IPS-11a (cell line): ENCODE results near the gene ACOX1.
"Not testable (repeated sequence)": the region's sequence is repeated elsewhere in the genome, so short reads cannot be mapped to it uniquely, and the experiment has no call there.

Experiments used
- H3K4me3 ChIP-seq: one replicate; pipeline ENCODE4 v1.5.1; 2013; ENCODE audit warnings: low read depth, low read length, control low read depth

ACOX1 gene

DNA sequence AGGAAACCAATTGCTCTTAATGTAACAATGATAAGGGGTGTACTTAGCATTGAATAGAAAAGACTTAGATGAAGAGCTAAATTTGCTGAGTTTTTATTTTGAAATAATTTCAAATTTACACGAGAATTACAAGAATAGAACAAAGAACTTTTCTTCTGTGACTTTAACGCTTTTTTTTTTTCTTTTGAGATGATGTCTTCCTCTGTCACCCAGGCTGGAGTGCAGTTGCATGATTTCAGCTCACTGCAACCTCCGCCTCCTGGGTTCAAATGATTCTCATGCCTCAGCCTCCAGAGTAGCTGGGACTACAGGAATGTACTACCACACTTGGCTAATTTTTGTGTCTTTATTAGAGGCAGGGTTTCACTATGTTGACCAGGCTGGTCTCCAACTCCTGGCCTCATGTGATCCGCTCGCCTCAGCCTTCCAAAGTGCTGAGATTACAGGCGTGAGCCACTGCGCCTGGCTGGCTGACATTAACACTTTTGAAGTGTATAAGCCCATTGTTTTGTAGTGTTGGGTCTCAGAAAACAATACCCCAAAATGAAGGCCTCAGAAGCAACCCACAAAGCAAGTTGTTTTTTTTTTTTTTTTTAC, 2.2 kb upstream of the ACOX1 start:
- no peak overlapping the region for H3K4me3 ChIP-seq

DNA sequence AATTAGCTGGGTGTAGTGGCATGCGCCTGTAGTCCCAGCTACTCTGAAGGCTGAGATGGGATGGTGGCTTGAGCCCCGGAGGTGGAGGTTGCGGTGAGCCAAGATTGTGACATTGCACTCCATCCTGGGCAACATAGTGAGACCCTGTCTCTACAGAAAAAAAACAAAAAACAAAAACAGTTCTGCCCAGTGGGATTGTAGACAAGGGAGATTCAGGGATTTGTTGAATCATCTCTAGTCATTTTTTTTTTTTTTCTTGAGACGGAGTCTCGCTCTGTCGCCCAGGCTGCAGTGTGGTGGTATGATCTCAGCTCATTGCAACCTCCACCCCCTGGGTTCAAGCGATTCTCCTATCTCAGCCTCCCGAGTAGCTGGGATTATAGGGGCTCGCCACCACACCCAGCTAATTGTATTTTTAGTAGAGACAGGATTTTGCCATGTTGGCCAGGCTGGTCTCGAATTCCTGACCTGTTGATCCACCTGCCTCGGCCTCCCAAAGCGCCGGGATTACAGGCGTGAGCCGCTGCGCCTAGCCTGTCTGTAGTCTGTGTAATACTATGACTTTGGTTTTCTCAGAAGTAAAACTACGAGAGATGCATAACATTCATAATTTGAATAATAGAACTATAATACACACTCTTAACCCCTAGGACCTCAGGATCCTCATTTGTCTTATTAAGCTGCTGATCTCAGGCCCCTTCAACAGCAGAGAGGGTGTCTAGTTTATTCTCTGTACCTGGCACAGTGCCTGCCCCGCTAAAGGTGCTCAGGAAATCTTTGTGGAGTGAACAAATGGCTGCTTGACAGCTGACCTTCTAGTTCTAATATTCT, 1.4 kb upstream of the ACOX1 start:
- H3K4me3 ChIP-seq: peak overlapping the region; percentile 77

- H3K4me3 ChIP-seq: peak overlapping the region; percentile 77
Measured at GRCh38 chr17:75979705-75980187, 780 bp upstream of the ACOX1 start.

GRCh38 chr17:75976175-75976848, 2.7 kb downstream of the ACOX1 start:
- no peak overlapping the region for H3K4me3 ChIP-seq

DNA sequence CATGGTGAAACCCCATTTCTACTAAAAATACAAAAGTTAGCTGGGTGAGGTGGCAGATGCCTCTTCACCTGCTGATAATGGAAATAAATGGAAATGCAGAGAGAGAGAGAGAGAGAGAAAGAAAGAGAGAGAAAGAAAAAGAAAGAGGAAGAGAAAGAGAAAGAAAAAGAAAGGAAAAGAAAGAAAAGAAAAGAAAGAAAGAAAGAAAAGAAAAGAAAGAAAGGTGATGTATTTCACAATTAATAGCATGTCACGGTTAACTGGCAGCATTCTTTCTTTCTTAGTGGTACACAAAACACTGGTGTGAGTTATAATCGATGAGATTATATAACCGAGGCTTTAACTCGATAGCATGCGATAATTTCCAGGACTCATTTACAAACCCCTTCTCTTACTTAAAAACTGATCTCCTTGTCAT, 3.2 kb downstream of the ACOX1 start:
- H3K4me3 ChIP-seq: no peak overlapping the region

- not testable (repeated sequence) for H3K4me3 ChIP-seq
Measured at GRCh38 chr17:75975187-75975586, 3.8 kb downstream of the ACOX1 start.

DNA sequence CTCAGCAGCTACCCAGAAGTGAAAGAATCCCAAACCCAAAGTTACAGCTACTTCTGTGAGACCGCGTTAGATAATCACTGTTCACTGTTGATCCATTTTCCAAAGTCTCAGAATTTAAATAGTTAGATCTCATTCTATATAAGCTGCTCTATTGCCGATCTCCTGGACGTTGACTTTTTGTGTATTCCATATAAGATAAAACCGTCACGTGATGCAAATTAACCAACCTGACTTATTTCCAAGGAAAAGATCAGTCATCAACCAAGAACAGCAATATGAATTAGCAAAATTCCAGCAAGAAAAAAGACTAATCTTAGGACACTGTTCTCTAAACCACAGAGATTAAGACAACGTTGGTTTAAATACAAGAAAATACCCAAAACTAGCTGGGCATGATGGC, 8.3 kb downstream of the ACOX1 start:
- no peak overlapping the region for H3K4me3 ChIP-seq

DNA sequence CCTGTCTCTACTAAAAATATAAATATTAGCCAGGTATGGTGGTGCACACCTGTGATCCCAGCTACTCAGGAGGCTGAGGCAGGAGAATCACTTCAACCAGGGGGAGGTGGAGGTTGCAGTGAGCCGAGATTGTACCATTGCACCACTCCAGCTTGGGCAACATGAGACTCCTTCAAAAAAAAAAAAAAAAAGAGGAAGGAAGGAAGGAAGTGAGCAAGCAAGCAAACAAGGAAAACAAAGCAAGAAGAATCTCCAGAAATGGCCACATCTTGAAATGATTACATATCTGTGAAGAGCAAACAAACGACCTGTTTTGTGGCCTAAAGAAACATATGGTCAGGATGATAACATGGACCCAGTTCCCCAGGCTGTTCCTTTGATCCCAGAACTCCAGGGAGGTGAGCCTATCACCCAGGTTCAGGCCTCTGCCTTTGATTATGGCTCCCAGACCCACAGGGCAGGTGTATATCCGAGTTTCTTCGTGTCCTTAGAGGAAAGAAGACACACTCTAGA, 8.9 kb downstream of the ACOX1 start:
- no peak overlapping the region for H3K4me3 ChIP-seq

- not testable (repeated sequence) for H3K4me3 ChIP-seq
Measured at GRCh38 chr17:75969044-75969443, 9.9 kb downstream of the ACOX1 start.

- H3K4me3 ChIP-seq: no peak overlapping the region
Measured at GRCh38 chr17:75965468-75965867, 13.5 kb downstream of the ACOX1 start.

DNA sequence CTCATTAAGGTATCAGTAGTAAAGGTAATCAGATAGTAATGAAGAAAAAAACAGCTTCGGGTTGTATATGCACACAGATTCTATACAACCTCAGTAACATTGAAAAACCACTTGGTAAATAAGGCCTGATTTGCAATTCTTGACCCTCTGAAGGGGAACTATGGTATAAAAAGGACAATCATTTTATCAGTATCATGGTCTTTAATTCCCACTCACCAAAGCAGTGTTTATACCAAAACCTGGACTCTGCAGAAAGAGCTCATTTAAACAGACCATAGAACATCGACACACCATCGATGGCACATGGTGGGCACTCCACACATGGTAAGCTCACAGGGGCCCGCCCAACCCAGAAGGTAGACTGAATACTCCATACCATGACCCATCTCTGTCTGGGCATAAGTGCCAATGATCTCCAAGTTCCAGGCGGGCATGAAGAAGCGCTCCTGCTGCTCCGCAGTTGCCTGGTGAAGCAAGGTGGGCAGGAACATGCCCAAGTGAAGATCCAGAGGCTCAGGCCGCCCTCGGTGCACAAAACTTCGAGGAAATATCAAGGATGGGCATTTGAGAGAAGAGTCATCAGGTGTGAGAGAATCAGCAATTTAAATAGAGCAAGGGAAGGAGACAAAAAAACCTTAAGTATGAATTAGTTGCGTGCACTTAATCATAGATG, 19.0 kb downstream of the ACOX1 start:
- H3K4me3 ChIP-seq: no peak overlapping the region

DNA sequence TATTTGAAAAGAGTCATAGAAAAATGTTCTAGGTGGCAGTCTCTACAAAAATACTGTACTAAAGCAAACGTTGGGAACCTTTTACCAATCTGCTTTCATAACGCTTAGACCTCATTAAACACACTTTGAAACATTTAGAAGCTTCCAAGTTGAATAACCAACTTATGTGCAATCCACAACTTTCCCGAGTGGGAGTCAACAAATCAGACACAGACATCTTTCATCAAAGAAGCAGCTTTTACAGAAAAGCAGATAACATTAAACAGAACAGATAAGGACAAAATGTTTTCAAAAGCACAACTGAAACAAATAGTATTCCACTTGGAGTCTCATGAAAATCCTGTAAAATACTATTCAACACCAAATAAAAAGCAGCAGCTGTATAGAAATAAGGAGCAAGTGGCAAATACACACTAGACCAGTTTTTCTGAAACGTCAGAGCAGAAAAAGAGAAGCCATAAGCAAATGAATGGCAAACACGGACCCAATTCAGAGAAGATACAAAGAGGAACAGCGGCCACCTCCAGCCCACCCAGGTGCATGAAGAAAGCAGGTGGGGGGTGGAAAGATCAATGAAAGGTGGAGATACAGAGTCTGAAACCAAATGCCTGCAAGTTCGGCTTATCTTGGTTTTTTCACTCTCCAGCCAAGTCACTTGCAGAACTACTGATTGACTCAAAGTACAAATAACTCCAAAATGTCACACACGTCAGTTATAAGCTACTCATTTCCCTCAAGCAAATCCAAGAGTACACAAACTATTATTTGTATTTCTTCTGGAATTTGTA, 19.7 kb downstream of the ACOX1 start:
- H3K4me3 ChIP-seq: no peak overlapping the region

DNA sequence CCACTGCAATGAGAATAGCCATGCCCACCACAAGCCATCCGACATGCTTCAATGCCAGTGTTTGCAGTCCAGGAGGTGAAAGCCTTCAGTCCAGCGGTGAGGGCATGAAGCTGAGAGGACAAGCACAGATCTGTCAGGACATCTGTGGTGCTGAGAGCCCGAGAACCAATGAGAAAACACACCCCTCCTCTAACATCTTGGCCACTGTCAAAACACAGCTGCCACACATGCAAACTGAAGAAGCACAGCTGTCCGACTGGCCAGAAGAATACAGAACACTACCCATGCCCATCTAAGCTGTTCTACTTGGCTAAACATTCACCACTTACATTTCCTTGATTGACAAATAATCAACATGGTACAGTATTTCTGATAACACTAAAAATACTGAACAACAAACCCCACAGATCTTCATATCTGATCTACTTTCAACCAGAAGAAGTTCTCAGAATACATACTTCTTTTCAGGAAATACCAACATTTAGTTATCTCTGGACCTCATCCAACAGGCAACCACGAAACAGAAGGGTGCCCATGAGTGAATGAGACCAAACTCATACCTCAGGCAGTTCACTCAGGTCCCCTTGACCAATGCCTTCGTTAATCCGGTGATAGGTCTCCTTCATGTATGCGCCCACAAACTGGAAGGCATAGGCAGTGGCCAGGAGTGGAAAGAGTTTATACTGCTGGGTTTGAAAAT, 28.0 kb downstream of the ACOX1 start:
- H3K4me3 ChIP-seq: no peak overlapping the region

GRCh38 chr17:75950421-75950820, 28.5 kb downstream of the ACOX1 start:
- H3K4me3 ChIP-seq: no peak overlapping the region

DNA sequence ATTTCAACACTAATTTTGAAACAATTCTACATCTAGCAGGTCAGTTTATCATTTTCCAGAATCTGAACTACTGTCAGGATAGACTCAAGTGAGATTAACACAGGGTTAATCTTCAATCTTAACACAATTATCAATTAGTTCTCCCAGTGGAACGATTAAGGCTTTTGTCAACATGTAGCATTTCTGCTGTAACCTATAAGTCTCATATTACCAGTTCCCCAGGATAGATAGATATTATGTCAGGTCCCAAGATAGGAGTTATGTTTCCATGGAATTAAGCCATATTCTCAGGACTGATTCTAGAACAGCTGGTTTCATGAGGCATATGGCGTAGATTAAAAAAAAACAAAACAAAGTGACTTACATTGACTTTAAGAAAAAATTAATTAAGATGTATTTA, 33.8 kb downstream of the ACOX1 start:
- H3K4me3 ChIP-seq: no peak overlapping the region

DNA sequence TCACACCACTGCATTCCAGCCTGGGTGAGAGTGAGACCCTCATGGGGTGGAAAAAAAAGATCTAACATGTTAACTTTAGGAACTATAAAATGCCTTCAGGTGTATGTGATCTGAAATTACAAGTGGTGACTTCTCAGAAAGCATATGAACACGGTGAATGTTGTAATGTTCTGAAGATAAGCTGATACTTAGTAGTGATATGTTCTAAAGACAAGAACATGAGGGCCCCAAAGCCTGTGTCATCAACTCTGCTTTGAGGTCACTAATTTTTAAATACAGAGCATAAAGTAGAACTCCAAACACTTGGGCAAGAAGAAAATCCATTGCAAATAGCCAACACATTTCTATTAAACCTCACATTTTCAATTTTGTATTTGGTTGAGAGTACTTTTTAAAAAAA, 35.5 kb downstream of the ACOX1 start:
- no peak overlapping the region for H3K4me3 ChIP-seq

DNA sequence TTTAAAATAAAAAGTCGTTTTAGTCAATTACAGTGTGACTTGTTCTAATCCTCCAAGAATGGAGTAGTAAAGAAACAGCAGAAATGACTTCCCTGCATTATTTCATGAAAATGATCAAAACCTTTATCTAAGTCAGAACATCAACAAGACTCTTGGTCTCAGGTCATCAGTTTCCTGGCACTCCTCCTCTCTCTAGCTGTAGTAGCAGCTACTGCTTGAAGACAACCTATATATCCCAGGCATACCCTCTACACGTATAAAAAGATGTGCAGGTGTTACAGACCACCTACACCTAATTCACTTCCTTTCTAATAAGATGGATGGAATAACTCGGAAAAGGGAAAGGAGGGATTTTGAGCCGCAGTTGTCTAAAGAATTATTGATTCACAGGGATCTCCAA, 36.5 kb downstream of the ACOX1 start:
- H3K4me3 ChIP-seq: no peak overlapping the region

DNA sequence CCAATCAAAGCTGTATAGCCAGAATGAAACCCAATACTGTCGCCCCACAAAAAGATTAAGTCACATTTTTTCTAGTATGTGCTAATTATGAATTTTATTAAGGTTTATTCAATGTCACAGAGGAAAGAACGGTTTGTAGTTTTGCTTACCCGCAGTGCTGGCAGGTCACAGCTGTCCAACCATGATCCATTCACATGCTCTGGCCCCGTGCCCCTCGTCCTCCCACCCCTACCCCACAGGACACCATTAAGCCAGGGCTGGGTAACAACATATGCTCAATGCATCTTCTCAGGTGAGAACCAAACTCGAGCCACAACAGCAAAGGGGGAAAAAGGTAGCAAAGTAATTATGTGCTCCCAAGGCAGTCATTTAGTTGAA, 37.5 kb downstream of the ACOX1 start:
- peak overlapping the region; percentile 10 for H3K4me3 ChIP-seq

GRCh38 chr17:75940727-75941441, 38.1 kb downstream of the ACOX1 start, which contains the start of gene FBF1:
Gene FBF1 (minus strand): TSS chr17:75941042. CDS start chr17:75938149, 2,893 bp downstream.
- peak within 1 kb of the TSS; percentile 79 for H3K4me3 ChIP-seq
